Measurements from ENCODE around the gene PARD6G.

DNA sequence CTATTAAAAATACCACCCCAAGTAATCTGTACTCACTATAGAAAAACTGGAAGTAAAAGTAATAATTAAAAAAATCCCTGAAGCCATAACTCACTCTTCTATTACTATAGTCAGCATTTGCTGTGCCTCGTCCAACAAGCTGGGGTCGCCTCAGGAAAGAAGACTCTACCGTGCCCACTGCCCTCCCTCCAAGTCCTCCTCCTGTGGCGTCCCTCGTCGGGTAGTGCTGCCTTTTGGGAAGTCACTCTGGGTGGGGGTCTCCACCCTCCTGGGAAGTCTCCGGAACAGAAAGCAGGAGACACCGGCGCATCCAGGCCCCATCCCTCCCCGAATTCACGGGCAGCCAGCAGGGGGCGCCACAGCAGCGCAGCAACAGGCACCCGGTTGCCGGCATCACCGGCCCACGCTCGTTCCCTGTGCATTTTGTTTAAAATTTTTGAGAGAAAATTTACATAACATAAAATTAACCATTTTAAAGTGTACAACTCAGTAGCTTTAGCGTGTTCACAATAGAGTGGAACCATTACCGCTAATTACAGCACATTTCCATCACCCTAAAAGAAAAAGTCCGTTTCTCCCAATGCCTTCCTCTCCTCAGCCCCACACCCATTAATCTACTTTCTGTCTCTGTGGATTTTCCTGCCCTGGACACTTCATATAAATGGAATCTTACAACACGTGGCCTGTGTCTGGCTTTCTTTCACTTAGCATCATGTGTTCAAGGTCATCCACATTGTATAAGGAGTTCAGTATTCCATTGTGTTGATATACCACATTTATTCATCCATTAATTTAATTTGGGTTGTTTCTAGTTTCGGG, 76.1 kb downstream of the PARD6G start:
- TF ChIP-seq POLR2A (IDR thresholded peaks at IDR 0.05), result no peak
- TF ChIP-seq, protein P1, sequence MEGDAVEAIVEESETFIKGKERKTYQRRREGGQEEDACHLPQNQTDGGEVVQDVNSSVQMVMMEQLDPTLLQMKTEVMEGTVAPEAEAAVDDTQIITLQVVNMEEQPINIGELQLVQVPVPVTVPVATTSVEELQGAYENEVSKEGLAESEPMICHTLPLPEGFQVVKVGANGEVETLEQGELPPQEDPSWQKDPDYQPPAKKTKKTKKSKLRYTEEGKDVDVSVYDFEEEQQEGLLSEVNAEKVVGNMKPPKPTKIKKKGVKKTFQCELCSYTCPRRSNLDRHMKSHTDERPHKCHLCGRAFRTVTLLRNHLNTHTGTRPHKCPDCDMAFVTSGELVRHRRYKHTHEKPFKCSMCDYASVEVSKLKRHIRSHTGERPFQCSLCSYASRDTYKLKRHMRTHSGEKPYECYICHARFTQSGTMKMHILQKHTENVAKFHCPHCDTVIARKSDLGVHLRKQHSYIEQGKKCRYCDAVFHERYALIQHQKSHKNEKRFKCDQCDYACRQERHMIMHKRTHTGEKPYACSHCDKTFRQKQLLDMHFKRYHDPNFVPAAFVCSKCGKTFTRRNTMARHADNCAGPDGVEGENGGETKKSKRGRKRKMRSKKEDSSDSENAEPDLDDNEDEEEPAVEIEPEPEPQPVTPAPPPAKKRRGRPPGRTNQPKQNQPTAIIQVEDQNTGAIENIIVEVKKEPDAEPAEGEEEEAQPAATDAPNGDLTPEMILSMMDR (IDR thresholded peaks at IDR 0.05), result peak; percentile 64 to 70 (median 68)
